ENCODE measurements around the gene PCDHGC5.

- TF ChIP-seq CTCF (IDR thresholded peaks at IDR 0.05 in 4 of 5, conservative IDR thresholded peaks at IDR 0.05 in 1 of 5) (no peak), POLR2A (IDR thresholded peaks at IDR 0.05) (no peak)
Measured at GRCh38 chr5:141529873-141530272, 41.0 kb downstream of the PCDHGC5 start.

Measured in gastrocnemius medialis (tissue), 4 donors.